ENCODE results near the gene MEIOB.

- TF ChIP-seq CTCF (IDR thresholded peaks at IDR 0.05) = no peak
- no peak for TF ChIP-seq POLR2A (IDR thresholded peaks at IDR 0.05)
Observed at GRCh38 chr16:1911467-1912214, 39.7 kb upstream of the MEIOB start.

Measured in gastroesophageal sphincter (tissue), 3 donors.